ENCODE results near the gene DENND2D. TPM values are rescaled to one million over a fixed set of nuclear protein-coding genes. Genes with fewer than 3 reads are reported as not detected.

The DENND2D gene
- total and polyA plus RNA-seq, 2 donors (not counting 3 experiments of a cell fraction or from before 2014, with no cell fraction given): 0.41 to 1.00 TPM

DNA sequence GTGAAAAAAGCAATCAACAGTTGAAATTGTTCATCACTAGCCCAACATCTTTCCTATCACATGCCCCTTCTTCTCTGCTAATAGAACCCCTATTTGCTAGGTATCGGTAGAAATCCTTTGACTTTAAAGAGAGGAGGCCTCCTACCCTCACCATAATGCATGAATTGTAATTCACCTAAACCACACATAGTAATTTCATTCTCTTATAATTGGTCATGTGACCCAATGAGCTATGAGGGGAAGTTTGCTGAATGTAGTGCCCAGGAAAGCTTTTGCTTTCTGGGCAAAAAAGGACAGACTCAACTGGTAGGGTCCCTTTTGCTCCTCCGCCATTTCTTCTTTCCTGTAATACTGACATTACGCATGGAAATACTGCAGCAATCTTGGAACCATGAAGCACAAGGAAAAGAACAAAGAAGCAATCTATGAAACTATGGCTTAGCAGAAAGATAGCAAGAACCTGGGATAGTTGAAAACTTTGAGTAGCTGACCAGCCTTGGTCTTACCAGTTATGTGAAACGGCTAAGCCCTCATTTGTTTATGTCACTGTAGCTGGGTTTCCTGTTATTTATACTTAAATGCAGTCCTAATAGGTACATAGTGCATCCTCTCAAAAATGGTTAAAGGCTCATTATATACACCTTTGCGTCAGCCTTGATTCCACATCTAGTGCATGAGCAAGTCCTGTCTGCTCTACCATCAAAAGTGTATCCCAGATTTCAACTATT lies 16.9 kb upstream of the DENND2D start:
- CTCF ChIA-PET: interaction anchor here (1.6 to 7.4 kb wide), 2 partner anchors 183 to 187 kb away, joined by 4 to 266 read pairs; no protein-coding TSS in a partner anchor
- DNase-seq (ENCODE audit: low read depth, low spot score): no peak
- POLR2A ChIA-PET: no interaction called here
- Histone ChIP-seq H3K9ac (replicated peaks; ENCODE audit: extremely low read depth, insufficient read depth, low read length) (no peak overlapping the region), H3K9me3 (replicated peaks; ENCODE audit: control insufficient read depth, insufficient read depth, low read length) (no peaks in the 10 kb centered on the region), H2AFZ (ENCODE audit: low read depth, low read length) (no peak overlapping the region), H3K4me1 (ENCODE audit: control insufficient read depth, extremely low read depth, insufficient read depth, low read length) (no peaks in the 10 kb centered on the region), H3K9me1 (replicated peaks; ENCODE audit: control insufficient read depth, extremely low read depth, insufficient read depth, low read length) (no peaks in the 10 kb centered on the region), H4K20me1 (replicated peaks; ENCODE audit: control insufficient read depth, extremely low read depth, insufficient read depth, low read length) (no peaks in the 10 kb centered on the region), H3K36me3 (ENCODE audit: control insufficient read depth in 2 of 2, extremely low read depth in 1 of 2, insufficient read depth in 2 of 2, low read length in 2 of 2) (no peaks in the 10 kb centered on the region), H3K79me2 (ENCODE audit: control insufficient read depth, insufficient read depth, low read length) (no peaks in the 10 kb centered on the region), H3K4me3 (replicated peaks in 1 of 3; ENCODE audit: insufficient read depth in 1 of 3, low read depth in 1 of 3, low read length in 3 of 3) (no peak overlapping the region), H3K4me2 (ENCODE audit: insufficient read depth, low read length) (no peak overlapping the region), H3K27ac (ENCODE audit: insufficient read depth, low read depth, low read length) (no peak overlapping the region), H3K27me3 (ENCODE audit: control insufficient read depth in 2 of 2, insufficient read depth in 2 of 2, low read length in 2 of 2) (peaks cover 5 to 7% of the 10 kb centered on the region in 2 experiments)
- dilution Hi-C loops (cut with MboI; ENCODE audit: extremely low pct_ligation_motif_present, low sequenced_read_pairs): no loop called here
- intact Hi-C loops (cut with micrococcal nuclease): no loop called here
- FAIRE-seq: no peak
- TF ChIP-seq MAX (IDR thresholded peaks at IDR 0.05; ENCODE audit: insufficient read depth, insufficient read length) (no peak), POLR2A (IDR thresholded peaks at IDR 0.05; ENCODE audit: low read depth, low read length) (no peak), GATA2 (IDR thresholded peaks at IDR 0.05; ENCODE audit: insufficient read depth, insufficient read length, low read depth, low read length) (no peak), FOS (IDR thresholded peaks at IDR 0.05; ENCODE audit: borderline replicate concordance, insufficient read depth, low read length) (no peak), MYC (IDR thresholded peaks at IDR 0.05; ENCODE audit: low read depth, low read length) (no peak), JUN (IDR thresholded peaks at IDR 0.05; ENCODE audit: borderline replicate concordance, insufficient read depth, insufficient read length, low read depth) (no peak)
- BruUV-seq (replicated peaks): no TSS peak

- H3K79me2 ChIP-seq (ENCODE audit: control insufficient read depth, insufficient read depth, low read length): no peaks in the 10 kb centered on the region
- intact Hi-C loops (cut with micrococcal nuclease): no loop called here
- H3K27me3 ChIP-seq (ENCODE audit: control insufficient read depth in 2 of 2, insufficient read depth in 2 of 2, low read length in 2 of 2): peaks cover 5 to 7% of the 10 kb centered on the region in 2 experiments
- no peaks in the 10 kb centered on the region for H3K9me3 ChIP-seq (replicated peaks; ENCODE audit: control insufficient read depth, insufficient read depth, low read length)
- DNase-seq (ENCODE audit: low read depth, low spot score) (no peak), FAIRE-seq (no peak)
- TF ChIP-seq POLR2AphosphoS5 (IDR thresholded peaks at IDR 0.05; ENCODE audit: insufficient read depth, low read depth, low read length) (no peak), EZH2 (IDR thresholded peaks at IDR 0.05; ENCODE audit: borderline replicate concordance, low read depth, low read length, severe bottlenecking) (no peak), MYC (IDR thresholded peaks at IDR 0.05; ENCODE audit: low read depth, low read length) (no peak), MAX (IDR thresholded peaks at IDR 0.05; ENCODE audit: insufficient read depth, insufficient read length) (no peak), POLR2A (IDR thresholded peaks at IDR 0.05; ENCODE audit: low read depth, low read length) (no peak), JUN (IDR thresholded peaks at IDR 0.05; ENCODE audit: borderline replicate concordance, insufficient read depth, insufficient read length, low read depth) (no peak), FOS (IDR thresholded peaks at IDR 0.05; ENCODE audit: borderline replicate concordance, insufficient read depth, low read length) (no peak), GATA2 (IDR thresholded peaks at IDR 0.05; ENCODE audit: insufficient read depth, insufficient read length, low read depth, low read length) (no peak)
- TF ChIP-seq, protein P1, sequence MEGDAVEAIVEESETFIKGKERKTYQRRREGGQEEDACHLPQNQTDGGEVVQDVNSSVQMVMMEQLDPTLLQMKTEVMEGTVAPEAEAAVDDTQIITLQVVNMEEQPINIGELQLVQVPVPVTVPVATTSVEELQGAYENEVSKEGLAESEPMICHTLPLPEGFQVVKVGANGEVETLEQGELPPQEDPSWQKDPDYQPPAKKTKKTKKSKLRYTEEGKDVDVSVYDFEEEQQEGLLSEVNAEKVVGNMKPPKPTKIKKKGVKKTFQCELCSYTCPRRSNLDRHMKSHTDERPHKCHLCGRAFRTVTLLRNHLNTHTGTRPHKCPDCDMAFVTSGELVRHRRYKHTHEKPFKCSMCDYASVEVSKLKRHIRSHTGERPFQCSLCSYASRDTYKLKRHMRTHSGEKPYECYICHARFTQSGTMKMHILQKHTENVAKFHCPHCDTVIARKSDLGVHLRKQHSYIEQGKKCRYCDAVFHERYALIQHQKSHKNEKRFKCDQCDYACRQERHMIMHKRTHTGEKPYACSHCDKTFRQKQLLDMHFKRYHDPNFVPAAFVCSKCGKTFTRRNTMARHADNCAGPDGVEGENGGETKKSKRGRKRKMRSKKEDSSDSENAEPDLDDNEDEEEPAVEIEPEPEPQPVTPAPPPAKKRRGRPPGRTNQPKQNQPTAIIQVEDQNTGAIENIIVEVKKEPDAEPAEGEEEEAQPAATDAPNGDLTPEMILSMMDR (IDR thresholded peaks at IDR 0.05; ENCODE audit: extremely low read depth in 1 of 2, insufficient read depth in 1 of 2, low read depth in 1 of 2, low read length in 2 of 2): no peak
- dilution Hi-C loops (cut with MboI; ENCODE audit: extremely low pct_ligation_motif_present, low sequenced_read_pairs): no loop called here
- H3K9me1 ChIP-seq (replicated peaks; ENCODE audit: control insufficient read depth, extremely low read depth, insufficient read depth, low read length): no peaks in the 10 kb centered on the region
- no peaks in the 10 kb centered on the region for H3K4me1 ChIP-seq (ENCODE audit: control insufficient read depth, extremely low read depth, insufficient read depth, low read length)
- no peak overlapping the region for H3K4me2 ChIP-seq (ENCODE audit: insufficient read depth, low read length)
- H3K36me3 ChIP-seq (ENCODE audit: control insufficient read depth in 2 of 2, extremely low read depth in 1 of 2, insufficient read depth in 2 of 2, low read length in 2 of 2): no peaks in the 10 kb centered on the region
- no peak overlapping the region for H3K4me3 ChIP-seq (replicated peaks in 1 of 3; ENCODE audit: insufficient read depth in 1 of 3, low read depth in 1 of 3, low read length in 3 of 3)
- ChIA-PET CTCF (interaction anchor here (1.6 to 7.4 kb wide), 2 partner anchors 183 to 184 kb away, joined by 6 to 266 read pairs; no protein-coding TSS in a partner anchor), POLR2A (no interaction called here)
- no peak overlapping the region for H3K9ac ChIP-seq (replicated peaks; ENCODE audit: extremely low read depth, insufficient read depth, low read length)
- H3K27ac ChIP-seq (ENCODE audit: insufficient read depth, low read depth, low read length): no peak overlapping the region
- H4K20me1 ChIP-seq (replicated peaks; ENCODE audit: control insufficient read depth, extremely low read depth, insufficient read depth, low read length): no peaks in the 10 kb centered on the region
- no peak overlapping the region for H2AFZ ChIP-seq (ENCODE audit: low read depth, low read length)
- BruUV-seq (replicated peaks): no TSS peak
These were observed 16.3 kb upstream of the DENND2D start for GRCh38 chr1:111216751-111217150.

Data from endothelial cell of umbilical vein (primary cell).